ENCODE measurements around the gene NKD1.

The NKD1 gene

GRCh38 chr16:50657241-50657640, 109.0 kb downstream of the NKD1 start:
- DNase-seq, result no peak

GRCh38 chr16:50659806-50660205, 111.6 kb downstream of the NKD1 start:
- no peak for DNase-seq

- no peak for DNase-seq
Measured at GRCh38 chr16:50662306-50662940, 114.2 kb downstream of the NKD1 start.

- no peak for DNase-seq
Measured at GRCh38 chr16:50664270-50664669, 116.1 kb downstream of the NKD1 start.

- DNase-seq, result peak in 1 of 2 experiments; percentile 28
Measured at GRCh38 chr16:50665128-50665878, 117.1 kb downstream of the NKD1 start.

- no peak for DNase-seq
Measured at GRCh38 chr16:50666658-50667496, 118.7 kb downstream of the NKD1 start.

- DNase-seq, result no peak
Measured at GRCh38 chr16:50667497-50668367, 119.5 kb downstream of the NKD1 start.

GRCh38 chr16:50668368-50669008, 120.3 kb downstream of the NKD1 start:
- DNase-seq, result no peak

- DNase-seq, result no peak
Measured at GRCh38 chr16:50669741-50670140, 121.5 kb downstream of the NKD1 start.

GRCh38 chr16:50670476-50670875, 122.3 kb downstream of the NKD1 start:
- no peak for DNase-seq

- peak in 1 of 2 experiments; percentile 2 for DNase-seq
Measured at GRCh38 chr16:50671644-50672260, 123.6 kb downstream of the NKD1 start.

GRCh38 chr16:50673496-50674275, 125.5 kb downstream of the NKD1 start:
- DNase-seq, result no peak

- no peak for DNase-seq
Measured at GRCh38 chr16:50674831-50675230, 126.6 kb downstream of the NKD1 start.

GRCh38 chr16:50675686-50676610, 127.8 kb downstream of the NKD1 start:
- no peak for DNase-seq

GRCh38 chr16:50676684-50677225, 128.6 kb downstream of the NKD1 start:
- no peak for DNase-seq

GRCh38 chr16:50677351-50677750, 129.2 kb downstream of the NKD1 start:
- DNase-seq, result no peak

- DNase-seq, result no peak
Measured at GRCh38 chr16:50678531-50678930, 130.3 kb downstream of the NKD1 start.

GRCh38 chr16:50679266-50679665, 131.1 kb downstream of the NKD1 start:
- DNase-seq, result no peak

All from SW 1271 (cell line).